Parathyroid adenoma (tissue), 2 donors: ENCODE results near the gene RYR1.
"Not testable (repeated sequence)": the region's sequence is repeated elsewhere in the genome, so short reads cannot be mapped to it uniquely, and the experiment has no call there.

ENCODE experiments used
- H2AFZ ChIP-seq: fragments of 300-600 bp; sonication (generic); one replicate; pipeline ENCODE4 v1.7.0; 2017; ENCODE audit warnings: antibody characterized with exemption, mild to moderate bottlenecking
- H3K27ac ChIP-seq: fragments of 300-600 bp; sonication (generic); one replicate; pipeline ENCODE4 v1.7.0; 2017
- H3K27me3 ChIP-seq: fragments of 300-600 bp; sonication (generic); one replicate; pipeline ENCODE4 v1.7.0; 2017; ENCODE audit warnings: low read length; ENCODE audit not compliant: control insufficient read depth, insufficient read depth
- H3K36me3 ChIP-seq: fragments of 300-600 bp; sonication (generic); one replicate; pipeline ENCODE4 v1.7.0; 2017; ENCODE audit warnings: low read length; ENCODE audit not compliant: control insufficient read depth, insufficient read depth
- H3K4me1 ChIP-seq: fragments of 300-600 bp; sonication (generic); one replicate; pipeline ENCODE4 v1.7.0; 2017; ENCODE audit warnings: control low read depth
- H3K4me2 ChIP-seq: fragments of 300-600 bp; sonication (generic); one replicate; pipeline ENCODE4 v1.7.0; 2017; ENCODE audit warnings: low read length
- H3K4me3 ChIP-seq: fragments of 300-600 bp; sonication (generic); one replicate; pipeline ENCODE4 v1.7.0; 2017; ENCODE audit warnings: low read depth, low read length
- H3K79me2 ChIP-seq: fragments of 300-600 bp; sonication (generic); one replicate; pipeline ENCODE4 v1.7.0; 2017; ENCODE audit warnings: control low read depth
- H3K9ac ChIP-seq: fragments of 300-600 bp; sonication (generic); one replicate; pipeline ENCODE4 v1.7.0; 2017; ENCODE audit warnings: mild to moderate bottlenecking
- H3K9me3 ChIP-seq: fragments of 300-600 bp; sonication (generic); one replicate; pipeline ENCODE4 v1.7.0; 2017; ENCODE audit warnings: low read length; ENCODE audit not compliant: control insufficient read depth
- TF ChIP-seq, protein P1 (sequence below): fragments of 300-600 bp; sonication (generic); IDR thresholded peaks from one replicate; pipeline ENCODE4 v1.7.0; 2017; ENCODE audit warnings: antibody characterized with exemption, mild to moderate bottlenecking
- donor health status: primary hyperparathyroidism.

RYR1 gene

DNA sequence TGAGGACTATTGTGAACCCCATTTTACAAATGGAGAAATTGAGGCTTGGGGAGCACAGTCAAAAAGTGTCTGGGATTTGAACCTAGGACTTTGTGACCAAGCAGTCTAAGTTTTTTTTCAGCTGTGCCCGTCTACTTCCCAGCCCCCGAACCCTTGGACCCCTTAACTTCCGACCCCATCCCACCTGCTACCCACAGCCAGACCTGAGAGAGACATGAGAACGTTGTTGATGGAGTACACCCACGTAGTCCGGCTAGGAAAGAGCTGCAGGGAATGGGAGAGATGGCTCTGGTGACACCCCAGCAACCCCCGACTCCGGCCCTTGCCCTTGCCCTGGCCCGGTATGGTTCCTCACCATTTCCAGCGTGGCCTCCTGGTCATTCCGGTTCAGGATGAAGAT lies 166.2 kb downstream of the RYR1 start:
- Histone ChIP-seq H3K4me3 (no peak overlapping the region), H3K4me2 (no peak overlapping the region), H3K79me2 (no peaks in the 10 kb centered on the region), H3K9ac (no peak overlapping the region), H3K27ac (no peak overlapping the region), H3K9me3 (no peaks in the 10 kb centered on the region), H3K27me3 (no peaks in the 10 kb centered on the region), H3K36me3 (no peaks in the 10 kb centered on the region), H3K4me1 (no peaks in the 10 kb centered on the region), H2AFZ (no peak overlapping the region)
- TF ChIP-seq, protein P1, sequence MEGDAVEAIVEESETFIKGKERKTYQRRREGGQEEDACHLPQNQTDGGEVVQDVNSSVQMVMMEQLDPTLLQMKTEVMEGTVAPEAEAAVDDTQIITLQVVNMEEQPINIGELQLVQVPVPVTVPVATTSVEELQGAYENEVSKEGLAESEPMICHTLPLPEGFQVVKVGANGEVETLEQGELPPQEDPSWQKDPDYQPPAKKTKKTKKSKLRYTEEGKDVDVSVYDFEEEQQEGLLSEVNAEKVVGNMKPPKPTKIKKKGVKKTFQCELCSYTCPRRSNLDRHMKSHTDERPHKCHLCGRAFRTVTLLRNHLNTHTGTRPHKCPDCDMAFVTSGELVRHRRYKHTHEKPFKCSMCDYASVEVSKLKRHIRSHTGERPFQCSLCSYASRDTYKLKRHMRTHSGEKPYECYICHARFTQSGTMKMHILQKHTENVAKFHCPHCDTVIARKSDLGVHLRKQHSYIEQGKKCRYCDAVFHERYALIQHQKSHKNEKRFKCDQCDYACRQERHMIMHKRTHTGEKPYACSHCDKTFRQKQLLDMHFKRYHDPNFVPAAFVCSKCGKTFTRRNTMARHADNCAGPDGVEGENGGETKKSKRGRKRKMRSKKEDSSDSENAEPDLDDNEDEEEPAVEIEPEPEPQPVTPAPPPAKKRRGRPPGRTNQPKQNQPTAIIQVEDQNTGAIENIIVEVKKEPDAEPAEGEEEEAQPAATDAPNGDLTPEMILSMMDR = no peak

DNA sequence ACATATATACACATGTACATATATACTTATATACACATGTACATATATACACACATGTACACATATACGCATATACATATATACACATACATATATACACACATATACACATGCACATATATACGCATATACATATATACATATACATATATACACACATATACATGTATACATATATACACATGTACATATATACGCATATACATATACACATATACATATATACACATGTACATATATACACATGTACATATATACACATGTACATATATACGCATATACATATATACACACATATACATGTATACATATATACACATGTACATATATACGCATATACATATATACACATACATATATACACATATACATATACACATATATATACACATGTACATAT lies 169.4 kb downstream of the RYR1 start:
- not testable (repeated sequence) for H3K36me3 ChIP-seq, H3K4me2 ChIP-seq, H3K4me1 ChIP-seq, H3K4me3 ChIP-seq, H3K9me3 ChIP-seq, H3K79me2 ChIP-seq, H3K9ac ChIP-seq, H3K27ac ChIP-seq, H3K27me3 ChIP-seq, H2AFZ ChIP-seq

DNA sequence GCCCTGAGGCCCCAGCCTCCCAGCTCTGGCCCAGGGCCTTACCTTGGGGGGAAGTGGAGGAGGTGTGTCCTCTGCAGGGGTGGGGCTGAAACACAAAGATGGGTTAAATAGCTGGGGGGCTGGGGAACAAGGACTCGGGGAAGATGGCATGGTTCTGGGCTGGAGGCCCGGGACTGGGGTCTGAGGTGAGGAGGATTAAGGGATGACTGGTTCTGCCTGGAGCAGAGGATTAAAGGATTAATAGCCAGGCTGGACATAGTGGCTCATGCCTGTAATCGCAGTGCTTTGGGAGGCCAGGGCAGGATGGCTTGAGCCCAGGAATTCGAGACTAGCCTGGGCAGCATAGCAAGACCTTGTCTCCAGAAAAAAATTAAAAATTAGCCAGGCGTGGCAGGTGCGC lies 172.6 kb downstream of the RYR1 start:
- H3K27ac ChIP-seq = no peak overlapping the region
- TF ChIP-seq, protein P1 = no peak
- H3K9ac ChIP-seq = no peak overlapping the region
- H3K4me1 ChIP-seq = no peaks in the 10 kb centered on the region
- no peaks in the 10 kb centered on the region for H3K36me3 ChIP-seq
- H3K4me2 ChIP-seq = no peak overlapping the region
- no peaks in the 10 kb centered on the region for H3K9me3 ChIP-seq
- H3K27me3 ChIP-seq = no peaks in the 10 kb centered on the region
- H3K79me2 ChIP-seq = no peaks in the 10 kb centered on the region
- H3K4me3 ChIP-seq = no peak overlapping the region
- no peak overlapping the region for H2AFZ ChIP-seq

DNA sequence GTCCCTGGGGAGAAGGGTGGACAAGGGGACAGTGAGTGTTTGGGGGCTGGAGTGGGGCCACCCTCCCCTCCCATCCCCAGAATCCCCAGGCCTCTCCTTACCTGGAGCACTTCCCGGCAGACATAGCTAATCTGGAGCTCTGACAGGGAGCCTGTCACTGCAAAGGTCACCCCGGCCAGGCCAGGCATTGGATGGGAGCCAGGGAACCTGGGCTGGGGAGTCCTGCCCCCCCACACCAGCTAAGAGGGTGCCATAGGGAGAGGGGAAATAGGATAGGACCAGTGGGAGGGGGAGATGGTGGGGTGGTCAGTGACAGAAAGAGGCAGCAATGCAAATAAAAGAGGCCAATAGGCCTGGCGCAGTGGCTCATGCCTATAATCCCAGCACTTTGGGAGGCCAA lies 180.8 kb downstream of the RYR1 start:
- Histone ChIP-seq H2AFZ (no peak overlapping the region), H3K79me2 (no peaks in the 10 kb centered on the region), H3K9ac (no peak overlapping the region), H3K27me3 (no peaks in the 10 kb centered on the region), H3K4me2 (no peak overlapping the region), H3K36me3 (no peaks in the 10 kb centered on the region), H3K4me3 (no peak overlapping the region), H3K4me1 (peaks cover 6% of the 10 kb centered on the region), H3K27ac (no peak overlapping the region), H3K9me3 (no peaks in the 10 kb centered on the region)
- TF ChIP-seq, protein P1 = no peak

DNA sequence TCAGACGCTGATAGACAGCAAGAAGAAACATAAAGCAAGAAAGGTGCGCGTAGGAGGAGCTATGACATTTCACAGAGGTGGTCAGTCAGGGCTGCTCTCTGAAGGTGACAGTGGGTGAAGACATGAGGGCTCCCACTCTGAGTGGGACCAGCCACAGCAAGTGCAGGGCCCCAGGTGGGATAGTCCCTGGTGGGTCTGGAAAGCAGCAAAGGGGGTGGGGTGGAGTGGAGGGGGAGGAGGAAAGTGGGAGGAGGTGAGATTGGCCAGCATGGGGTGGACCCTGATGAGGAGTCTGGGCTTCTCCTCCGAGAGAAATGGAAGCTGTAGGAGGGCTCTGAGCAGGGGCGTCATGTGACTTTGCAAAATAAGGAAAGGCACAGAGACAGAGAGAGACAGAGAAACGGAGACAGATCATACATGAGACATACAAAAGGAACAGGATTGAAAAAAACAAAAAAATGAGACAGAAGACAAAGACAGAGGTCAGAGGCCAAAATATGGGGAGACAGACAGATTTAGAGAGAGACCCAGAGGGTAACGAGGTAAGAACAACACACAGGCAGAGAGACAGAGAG lies 181.6 kb downstream of the RYR1 start:
- H3K4me1 ChIP-seq = peaks cover 12% of the 10 kb centered on the region
- H3K27me3 ChIP-seq = no peaks in the 10 kb centered on the region
- H2AFZ ChIP-seq = no peak overlapping the region
- H3K9ac ChIP-seq = no peak overlapping the region
- no peak overlapping the region for H3K27ac ChIP-seq
- H3K9me3 ChIP-seq = no peaks in the 10 kb centered on the region
- no peak overlapping the region for H3K4me2 ChIP-seq
- H3K79me2 ChIP-seq = peaks cover 5% of the 10 kb centered on the region
- TF ChIP-seq, protein P1 = no peak
- H3K36me3 ChIP-seq = no peaks in the 10 kb centered on the region
- no peak overlapping the region for H3K4me3 ChIP-seq
